NCI-H1105 (cell line): Measurements from ENCODE around the gene TENM3.
A peak's percentile ranks its signal among the peaks of the same experiment; 100 is the strongest.
"Not testable (repeated sequence)": the region's sequence is repeated elsewhere in the genome, so short reads cannot be mapped to it uniquely, and the experiment has no call there.

Source experiments
- DNase-seq: peaks from one replicate; lab custom pipeline; 2025; lab: John Stamatoyannopoulos, UW

TENM3 gene

GRCh38 chr4:182243204-182243603, at the start of gene TENM3:
Gene TENM3, plus strand, starts transcription at chr4:182243402. Its CDS starts 80,619 bp downstream, at chr4:182324021.
- DNase-seq, result not testable (repeated sequence)

DNA sequence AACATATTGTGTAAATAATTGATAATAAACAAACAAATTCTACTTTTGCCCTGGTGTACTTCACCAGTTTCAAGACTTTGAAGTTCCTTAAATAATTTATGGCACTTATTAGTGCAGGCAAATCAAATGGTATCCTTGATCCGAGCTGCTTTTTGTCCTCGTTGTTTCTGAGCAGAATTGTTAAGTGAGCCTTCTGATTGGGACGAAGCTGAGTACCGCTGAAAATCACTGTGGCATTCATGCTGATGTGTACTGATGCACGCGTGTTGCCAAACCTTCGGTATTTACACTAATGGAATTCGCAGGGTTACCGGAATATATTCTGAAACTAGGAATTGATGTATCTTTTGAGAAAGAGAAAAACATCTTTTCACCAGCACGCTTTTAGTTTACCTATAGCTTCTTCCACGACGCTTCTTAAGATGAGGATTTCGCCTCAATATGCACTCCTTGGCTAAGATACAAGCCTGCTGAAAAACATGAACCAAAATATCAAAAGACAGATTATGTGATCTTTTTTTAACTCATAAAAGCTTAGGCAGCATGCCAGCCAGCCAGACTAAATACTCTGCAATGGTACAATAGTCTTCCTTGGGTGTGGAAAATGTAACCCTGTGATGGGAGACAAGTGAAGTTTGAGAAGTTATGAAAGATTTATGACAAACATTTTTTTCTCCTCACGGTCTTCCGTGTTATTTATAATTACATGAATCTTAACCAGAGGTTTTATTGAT, 48.9 kb upstream of the TENM3 start:
- no peak for DNase-seq

- no peak for DNase-seq
Measured at GRCh38 chr4:182197611-182198010, 45.6 kb upstream of the TENM3 start.

DNA sequence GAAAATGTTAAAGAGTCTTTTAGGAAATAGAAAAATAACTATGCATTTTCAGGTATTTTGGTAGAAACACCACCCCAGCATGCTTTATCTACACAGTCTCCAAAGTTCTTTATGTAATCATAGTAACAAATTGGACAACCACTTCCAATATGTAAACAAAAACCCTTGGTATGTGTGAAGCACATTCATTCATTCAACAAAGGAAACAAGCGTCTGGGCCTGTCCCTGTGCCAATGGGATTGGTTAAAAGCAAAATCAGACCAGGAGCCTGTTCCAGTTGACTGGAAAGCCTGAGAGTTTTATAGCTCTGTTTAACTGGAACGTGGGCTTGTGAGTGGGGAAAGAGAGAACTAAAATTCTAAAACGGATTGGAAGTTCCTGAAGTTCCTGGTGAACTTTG, 41.3 kb upstream of the TENM3 start:
- DNase-seq, result no peak

GRCh38 chr4:182202650-182203049, 40.6 kb upstream of the TENM3 start:
- no peak for DNase-seq

DNA sequence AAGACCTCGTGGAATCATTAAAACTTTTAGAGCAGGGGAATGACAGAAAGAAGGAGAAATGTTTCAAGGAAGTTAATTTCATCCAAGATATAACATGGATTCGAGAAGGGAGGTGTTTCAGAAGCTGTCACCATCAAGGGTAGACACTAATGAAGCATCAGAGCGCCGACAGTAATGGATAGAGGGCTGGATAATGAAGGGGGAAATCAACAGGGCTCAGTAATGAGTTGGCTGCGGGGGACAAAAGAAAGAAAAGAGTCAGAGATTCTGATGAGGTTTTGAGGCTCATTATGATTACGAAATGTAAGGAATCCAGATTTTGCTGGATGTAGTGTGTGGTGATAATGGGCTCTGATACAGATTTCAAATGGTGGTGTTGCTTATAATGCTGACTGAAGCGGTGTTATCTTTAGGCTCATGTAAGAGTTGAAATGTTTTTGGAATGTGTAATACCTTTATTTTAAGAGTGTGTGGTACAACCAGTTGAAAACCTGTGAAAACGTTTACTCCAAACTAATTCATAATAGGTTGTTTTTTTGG, 39.3 kb upstream of the TENM3 start:
- no peak for DNase-seq

GRCh38 chr4:182205306-182205705, 37.9 kb upstream of the TENM3 start:
- no peak for DNase-seq

GRCh38 chr4:182206266-182206665, 36.9 kb upstream of the TENM3 start:
- no peak for DNase-seq

- DNase-seq, result no peak
Measured at GRCh38 chr4:182206916-182207315, 36.3 kb upstream of the TENM3 start.

DNA sequence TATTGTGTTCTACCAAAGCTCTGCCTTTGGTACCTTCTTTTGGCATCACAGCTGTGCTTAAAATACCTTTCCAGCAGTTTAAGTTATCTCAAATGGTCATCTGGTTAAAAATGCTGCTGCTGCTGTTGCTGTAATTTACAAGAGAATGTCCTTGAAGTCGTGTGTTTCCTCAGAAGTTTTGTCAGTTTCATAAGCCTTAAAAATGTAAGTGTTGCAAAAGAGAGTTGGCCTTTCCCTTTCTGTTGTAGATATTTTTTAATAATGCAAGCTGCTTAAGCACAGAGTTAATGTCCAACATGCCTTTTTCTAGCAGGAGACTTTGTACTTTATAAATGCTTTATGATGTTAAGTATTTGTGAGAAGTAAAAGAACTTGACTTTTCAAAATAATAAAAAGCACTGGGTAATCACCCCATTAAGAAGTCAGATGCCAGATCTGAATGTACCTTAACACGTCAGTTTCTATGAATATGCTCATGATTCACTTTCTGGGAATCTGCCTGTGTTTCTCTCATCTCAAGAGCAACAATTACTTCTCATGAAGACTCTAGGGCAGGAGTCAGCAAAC, 35.3 kb upstream of the TENM3 start:
- no peak for DNase-seq

GRCh38 chr4:182208526-182209050, 34.6 kb upstream of the TENM3 start:
- DNase-seq, result no peak

DNA sequence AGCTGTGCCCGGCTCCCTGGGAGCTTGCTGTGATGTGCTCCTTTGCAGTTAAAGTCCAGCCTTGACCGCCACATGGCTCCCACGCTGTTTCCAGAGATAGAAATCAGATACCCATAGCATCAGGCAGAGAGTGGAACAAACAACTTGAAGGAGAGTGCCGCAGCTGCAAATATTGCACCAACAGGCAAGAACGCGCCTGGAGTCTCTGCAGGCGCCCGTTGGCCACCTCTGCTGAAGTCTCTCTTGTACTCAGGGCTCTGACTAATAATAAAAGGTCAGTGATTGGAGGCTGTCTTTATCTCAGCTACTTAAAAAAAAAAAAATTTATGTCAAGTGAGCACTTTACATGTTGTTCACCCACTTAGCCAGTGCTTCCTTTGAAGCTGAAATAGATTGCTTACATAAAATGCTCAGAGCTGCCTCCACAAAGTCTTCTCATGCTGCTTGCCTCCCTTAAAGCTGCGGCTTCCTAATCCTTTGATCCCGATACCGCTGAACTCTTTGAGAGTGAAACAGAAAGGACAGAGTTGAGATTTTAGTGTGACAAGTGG, 30.9 kb upstream of the TENM3 start:
- peak; percentile 26 for DNase-seq

DNA sequence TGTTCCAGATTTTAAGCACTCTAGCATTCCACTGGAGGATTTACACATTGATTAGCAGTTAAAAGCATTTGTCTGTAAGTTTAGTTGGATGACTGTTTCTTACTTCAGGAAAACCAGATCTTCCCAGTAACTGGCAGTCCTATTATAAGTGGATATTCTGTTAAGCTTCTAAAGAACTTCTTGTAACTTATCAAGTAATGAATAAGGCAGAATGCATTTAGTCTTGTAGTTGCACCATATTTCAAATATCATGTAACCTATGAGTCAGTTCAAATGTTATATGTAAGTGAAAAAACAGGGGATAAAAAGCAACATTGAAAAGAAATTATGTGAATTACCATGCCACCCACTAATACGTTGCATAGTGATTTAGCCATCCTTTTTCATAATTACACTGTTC, 30.2 kb upstream of the TENM3 start:
- no peak for DNase-seq

- DNase-seq, result no peak
Measured at GRCh38 chr4:182215148-182215547, 28.1 kb upstream of the TENM3 start.

- no peak for DNase-seq
Measured at GRCh38 chr4:182216005-182216404, 27.2 kb upstream of the TENM3 start.

DNA sequence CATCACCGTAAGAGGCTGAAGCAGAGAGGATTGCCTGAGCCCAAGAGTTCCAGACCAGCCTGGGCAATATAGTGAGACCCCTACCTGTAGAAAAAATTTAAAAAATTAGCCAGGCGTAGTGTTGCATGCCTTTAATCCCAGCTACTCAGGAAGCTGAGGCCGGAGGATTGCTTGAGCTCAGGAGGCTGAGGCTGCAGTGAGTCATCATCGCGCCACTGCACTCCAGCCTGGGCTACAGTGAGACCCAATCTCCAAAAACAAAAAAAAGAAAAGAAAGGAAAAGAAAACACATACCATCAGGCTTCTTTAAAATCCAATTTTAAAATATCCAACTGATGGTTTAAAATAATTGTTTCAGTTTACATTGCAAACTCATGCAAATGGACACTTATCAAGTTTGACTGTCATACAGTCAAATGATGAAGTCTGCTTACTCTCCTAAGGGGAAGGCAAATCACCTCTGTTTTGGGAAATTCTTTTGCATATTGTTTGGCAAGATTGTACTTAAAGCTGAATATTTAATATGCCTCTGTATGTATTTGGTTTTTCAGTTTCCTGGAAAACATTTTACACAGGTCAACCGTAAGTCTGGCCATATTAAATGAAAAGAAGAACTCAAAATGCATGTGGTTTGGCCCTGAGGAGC, 23.7 kb upstream of the TENM3 start:
- no peak for DNase-seq

DNA sequence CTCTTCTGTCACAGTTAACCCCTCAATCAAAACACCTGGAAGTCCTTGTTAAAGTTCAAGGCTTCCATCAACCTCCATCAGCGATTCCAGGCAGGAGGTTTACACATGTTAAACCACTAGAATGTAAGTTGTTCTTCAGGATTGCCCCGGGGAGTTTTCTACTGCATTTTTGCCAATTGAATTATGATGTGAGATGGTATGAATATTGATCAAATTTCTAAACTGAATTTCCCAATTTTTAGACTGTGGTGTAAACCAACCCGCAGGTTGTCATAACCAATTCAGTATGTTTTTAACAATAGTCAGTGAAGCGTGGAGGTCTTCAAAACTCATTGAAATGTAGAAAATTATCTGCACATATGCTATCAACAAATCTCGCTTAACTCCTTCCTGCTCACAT, 21.2 kb upstream of the TENM3 start:
- no peak for DNase-seq

DNA sequence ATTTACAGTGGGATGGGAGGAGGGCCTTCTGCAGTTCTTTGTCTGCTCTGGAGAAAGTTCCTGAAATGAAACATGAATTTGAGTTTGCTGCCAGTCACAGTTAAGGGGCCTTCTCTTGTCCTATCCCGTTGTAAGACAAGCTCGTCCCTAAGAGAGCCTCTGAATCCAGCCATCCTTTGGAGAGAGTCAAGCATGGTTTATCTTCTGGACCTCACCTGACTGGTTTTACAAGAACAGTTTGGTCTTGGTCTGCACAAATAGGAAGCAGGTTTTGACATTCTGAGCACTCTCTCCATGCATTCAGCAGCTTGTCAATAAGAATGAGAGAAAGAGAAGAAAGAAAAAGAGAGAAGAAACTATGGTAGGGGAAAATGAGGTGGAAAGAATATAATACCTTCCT, 20.4 kb upstream of the TENM3 start:
- DNase-seq, result no peak

DNA sequence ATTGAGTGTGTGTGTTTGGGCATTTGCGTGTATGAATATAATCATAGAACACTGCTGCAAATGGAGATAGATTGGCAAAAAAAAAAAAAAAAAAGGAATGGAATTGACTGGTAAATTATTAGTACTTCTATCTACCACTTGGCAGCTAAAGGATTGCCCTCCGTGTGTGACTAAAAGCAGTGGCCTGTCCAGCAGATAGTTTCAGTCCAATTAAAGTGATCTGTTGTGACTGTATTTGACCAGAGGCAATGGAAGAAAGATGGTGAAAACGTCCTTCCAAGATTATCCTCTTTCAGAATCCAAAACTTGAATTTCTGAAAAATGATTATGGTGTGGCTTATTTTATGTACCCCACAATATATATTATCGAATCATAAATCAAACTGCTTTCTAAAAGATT, 19.5 kb upstream of the TENM3 start:
- DNase-seq, result no peak

DNA sequence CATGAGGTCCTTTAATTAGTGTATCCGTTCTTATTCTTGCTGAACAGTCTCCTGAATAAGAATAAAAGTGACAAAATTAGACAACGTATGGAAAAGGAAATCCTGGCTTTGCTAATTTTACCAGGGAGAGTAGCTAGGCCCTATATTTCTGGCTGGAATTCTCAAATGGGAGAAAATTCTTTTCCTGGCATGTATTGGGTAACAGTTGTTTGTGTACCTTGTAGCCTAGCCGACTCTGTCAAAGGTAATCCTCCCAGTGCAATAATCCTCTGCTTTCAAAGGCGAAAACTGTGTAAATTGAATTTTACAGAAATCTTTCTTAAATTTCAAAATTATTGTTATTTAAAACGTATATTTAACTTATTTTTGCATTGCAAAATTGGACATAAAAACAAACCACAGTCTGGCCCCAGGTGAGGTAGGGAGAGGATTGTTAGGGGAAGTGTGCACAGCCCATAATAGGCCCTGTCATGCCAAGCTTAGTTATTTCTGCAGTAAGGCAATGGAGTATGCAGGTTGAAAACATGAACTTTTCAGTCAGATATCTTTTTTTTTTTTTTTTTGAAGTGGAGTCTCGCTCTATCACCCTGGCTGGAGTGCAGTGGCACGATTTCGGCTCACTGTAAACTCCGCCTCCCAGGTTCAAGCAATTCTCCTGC, 18.9 kb upstream of the TENM3 start:
- no peak for DNase-seq

DNA sequence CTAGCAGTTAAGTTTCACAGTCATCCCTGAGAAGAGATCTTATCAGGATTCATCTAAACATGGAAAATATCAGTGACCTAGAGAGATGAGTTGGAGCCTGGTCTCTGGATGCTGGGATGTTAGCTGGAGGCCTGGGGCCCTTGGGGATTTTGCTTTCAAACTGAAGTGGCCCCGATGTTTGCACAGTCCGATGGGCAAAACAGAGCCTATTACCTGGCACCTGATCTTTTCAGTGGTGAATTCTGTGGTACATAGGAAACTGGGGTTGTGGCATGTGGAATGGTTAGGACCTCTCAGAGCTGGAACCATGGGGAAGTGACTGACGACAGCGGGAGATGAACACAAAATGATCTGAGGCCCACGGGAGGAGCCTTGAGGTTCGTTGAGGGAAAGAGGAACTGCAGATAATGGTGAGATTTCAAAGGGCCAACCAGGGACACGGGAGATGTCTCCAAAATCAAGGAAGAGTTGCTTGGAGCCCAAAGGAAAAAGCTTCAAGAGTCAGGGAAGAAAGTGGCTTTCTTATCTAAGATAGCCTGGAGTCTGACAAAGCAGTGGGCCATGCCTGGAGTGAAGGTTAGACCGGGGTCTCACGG, 17.8 kb upstream of the TENM3 start:
- DNase-seq, result no peak

DNA sequence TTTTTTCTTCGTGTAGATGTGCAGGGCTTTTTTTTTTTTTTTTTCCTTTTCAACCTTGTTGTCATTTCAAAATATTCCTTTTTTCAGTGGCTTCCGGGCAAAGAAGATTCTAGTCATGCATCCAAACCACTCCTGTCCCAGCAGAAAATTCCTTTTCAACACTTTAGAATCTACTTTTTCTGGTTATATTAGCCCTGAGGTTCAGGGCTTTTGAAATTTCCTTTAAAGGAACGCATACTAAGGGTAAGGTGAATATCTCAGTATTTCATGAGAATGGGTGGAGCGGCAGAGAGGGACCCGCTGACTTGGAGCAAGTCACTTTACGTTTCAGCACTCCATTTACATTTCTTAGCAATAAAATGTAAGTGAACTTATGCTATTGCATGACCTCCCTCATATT, 15.6 kb upstream of the TENM3 start:
- no peak for DNase-seq
